OCI-LY1 (cell line): ENCODE measurements around the gene CPSF7.

Experiments used
- H2AFZ ChIP-seq: fragments of 200-600 bp; sonication (generic), shearing (Covaris generic); 2 replicates; pipeline ENCODE4 v1.6.0; 2014; ENCODE audit warnings: antibody characterized with exemption, mild to moderate bottlenecking, low read length
- H3F3A ChIP-seq: fragments of 200-600 bp; sonication (generic), shearing (Covaris generic); 2 replicates; pipeline ENCODE4 v1.6.0; 2014; ENCODE audit warnings: mild to moderate bottlenecking, antibody characterized with exemption, low read length, moderate library complexity; ENCODE audit not compliant: insufficient read depth
- H3K27ac ChIP-seq: fragments of 200-600 bp; sonication (generic); 2 replicates; pipeline ENCODE4 v1.5.1; 2014; ENCODE audit warnings: low read length, mixed run types, mild to moderate bottlenecking, low read depth; ENCODE audit not compliant: poor library complexity, severe bottlenecking
- H3K27me3 ChIP-seq: fragments of 200-600 bp; sonication (generic); 2 replicates; pipeline ENCODE4 v1.6.0; 2014; ENCODE audit warnings: antibody characterized with exemption, mild to moderate bottlenecking, low read length, moderate library complexity; ENCODE audit not compliant: insufficient read depth
- H3K36me3 ChIP-seq: fragments of 200-600 bp; sonication (generic); 2 replicates; pipeline ENCODE4 v1.6.1; 2014; ENCODE audit warnings: mild to moderate bottlenecking, antibody characterized with exemption, low read length, moderate library complexity, mixed read lengths; ENCODE audit not compliant: insufficient read depth
- H3K4me1 ChIP-seq: fragments of 200-600 bp; sonication (generic); 2 replicates; pipeline ENCODE4 v1.5.1; 2014; ENCODE audit warnings: mild to moderate bottlenecking, low read length, moderate library complexity; ENCODE audit not compliant: insufficient read depth, severe bottlenecking
- H3K4me2 ChIP-seq: fragments of 200-600 bp; sonication (generic), shearing (Covaris generic); 2 replicates; pipeline ENCODE4 v1.6.1; 2014; ENCODE audit warnings: low read length
- H3K4me3 ChIP-seq: fragments of 200-600 bp; sonication (generic); 2 replicates; pipeline ENCODE4 v1.5.1; 2014; ENCODE audit warnings: low read length, low read depth, mild to moderate bottlenecking, mixed read lengths; ENCODE audit not compliant: poor library complexity, severe bottlenecking
- H3K79me2 ChIP-seq: fragments of 200-600 bp; shearing (Covaris generic); 2 replicates; pipeline ENCODE4 v1.6.1; 2016; ENCODE audit warnings: mixed run types, low read length, mixed read lengths; ENCODE audit not compliant: insufficient read depth
- H3K9ac ChIP-seq: fragments of 200-600 bp; sonication (generic), shearing (Covaris generic); 2 replicates; pipeline ENCODE4 v1.6.1; 2014; ENCODE audit warnings: mild to moderate bottlenecking, low read length, mixed read lengths
- H3K9me2 ChIP-seq: fragments of 200-600 bp; sonication (generic), shearing (Covaris generic); 2 replicates; pipeline ENCODE4 v1.6.1; 2014; ENCODE audit warnings: low read depth, mild to moderate bottlenecking, low read length, mixed read lengths
- H3K9me3 ChIP-seq: fragments of 200-600 bp; shearing (Covaris generic); 2 replicates; pipeline ENCODE4 v1.6.1; 2014; ENCODE audit warnings: low read length, mixed read lengths
- H4K20me1 ChIP-seq: fragments of 200-600 bp; sonication (generic), shearing (Covaris generic); 2 replicates; pipeline ENCODE4 v1.6.0; 2016; ENCODE audit warnings: mild to moderate bottlenecking, low read length; ENCODE audit not compliant: insufficient read depth
- CTCF ChIP-seq: fragments of 200-600 bp; sonication (generic), shearing (Covaris generic); IDR thresholded peaks from 2 replicates; pipeline ENCODE4 v1.5.1; 2017; ENCODE audit warnings: mild to moderate bottlenecking, antibody characterized with exemption, low read length, moderate library complexity, mixed read lengths
- EZH2 ChIP-seq: fragments of 200-600 bp; sonication (generic), shearing (Covaris generic); IDR thresholded peaks from 2 replicates; pipeline ENCODE4 v1.8.0; 2017; ENCODE audit warnings: borderline replicate concordance, mixed run types, mild to moderate bottlenecking, antibody characterized with exemption, low read length, moderate library complexity, mixed read lengths

CPSF7 gene

DNA sequence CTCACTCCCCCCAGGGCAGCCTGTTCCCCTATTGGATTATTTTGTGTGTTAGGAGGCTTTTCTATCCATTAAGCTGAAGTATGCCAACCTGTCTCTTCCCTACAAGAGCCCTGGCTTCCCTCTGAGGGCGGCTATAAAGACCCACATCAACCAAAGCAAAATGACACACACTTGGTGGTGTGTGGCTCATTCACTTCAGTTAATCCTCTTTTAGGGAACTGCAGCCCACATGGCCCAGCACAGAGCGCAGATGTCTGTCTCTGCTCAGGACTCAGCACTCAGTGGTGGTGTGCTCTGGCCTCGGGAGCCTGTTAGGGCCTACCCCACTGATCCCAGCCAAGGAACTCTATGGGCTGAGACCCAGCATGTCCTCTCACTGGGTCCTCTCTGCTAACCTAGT is 46.6 kb upstream of the CPSF7 start:
- Histone ChIP-seq H2AFZ (no peak overlapping the region), H3K36me3 (no peaks in the 10 kb centered on the region; the same call in 1 of the 2 replicates), H3K79me2 (no peaks in the 10 kb centered on the region), H3K4me2 (no peak overlapping the region), H3K9ac (no peak overlapping the region), H3K4me3 (no peak overlapping the region), H3K27me3 (no peaks in the 10 kb centered on the region), H3K9me2 (no peaks in the 10 kb centered on the region), H3K27ac (no peak overlapping the region), H4K20me1 (no peaks in the 10 kb centered on the region), H3K9me3 (no peaks in the 10 kb centered on the region), H3F3A (no peaks in the 10 kb centered on the region), H3K4me1 (no peaks in the 10 kb centered on the region)
- no peak for TF ChIP-seq CTCF
- TF ChIP-seq EZH2, result no peak

DNA sequence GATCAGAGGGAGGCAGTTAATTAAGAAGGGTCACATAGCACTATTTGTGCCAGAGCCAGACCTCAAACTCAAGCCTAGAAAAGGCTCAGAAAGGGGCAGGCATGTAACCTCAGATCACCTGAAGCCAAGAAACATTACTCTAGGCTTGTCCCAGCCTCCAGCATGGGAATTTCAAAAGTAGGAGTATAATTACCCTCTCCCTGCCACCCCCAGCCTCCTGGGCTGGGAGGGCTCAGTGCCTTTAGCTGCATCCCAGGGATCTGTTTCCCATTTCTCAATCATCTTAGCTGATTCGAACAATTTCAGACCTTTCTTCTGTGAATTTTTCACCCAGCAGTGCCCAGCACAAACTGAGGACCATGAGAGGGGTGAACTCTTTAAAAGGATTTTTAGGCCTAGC is 45.7 kb upstream of the CPSF7 start:
- H3K36me3 ChIP-seq, result no peaks in the 10 kb centered on the region; the same call in 1 of the 2 replicates
- H3K27me3 ChIP-seq, result no peaks in the 10 kb centered on the region
- no peak overlapping the region for H3K4me2 ChIP-seq
- no peak overlapping the region for H2AFZ ChIP-seq
- H3K9me3 ChIP-seq, result no peaks in the 10 kb centered on the region
- H3K27ac ChIP-seq, result no peak overlapping the region
- no peaks in the 10 kb centered on the region for H3K9me2 ChIP-seq
- no peaks in the 10 kb centered on the region for H3K4me1 ChIP-seq
- no peaks in the 10 kb centered on the region for H4K20me1 ChIP-seq
- no peak overlapping the region for H3K9ac ChIP-seq
- no peaks in the 10 kb centered on the region for H3F3A ChIP-seq
- no peak for TF ChIP-seq CTCF
- no peak for TF ChIP-seq EZH2
- H3K79me2 ChIP-seq, result no peaks in the 10 kb centered on the region
- H3K4me3 ChIP-seq, result no peak overlapping the region

DNA sequence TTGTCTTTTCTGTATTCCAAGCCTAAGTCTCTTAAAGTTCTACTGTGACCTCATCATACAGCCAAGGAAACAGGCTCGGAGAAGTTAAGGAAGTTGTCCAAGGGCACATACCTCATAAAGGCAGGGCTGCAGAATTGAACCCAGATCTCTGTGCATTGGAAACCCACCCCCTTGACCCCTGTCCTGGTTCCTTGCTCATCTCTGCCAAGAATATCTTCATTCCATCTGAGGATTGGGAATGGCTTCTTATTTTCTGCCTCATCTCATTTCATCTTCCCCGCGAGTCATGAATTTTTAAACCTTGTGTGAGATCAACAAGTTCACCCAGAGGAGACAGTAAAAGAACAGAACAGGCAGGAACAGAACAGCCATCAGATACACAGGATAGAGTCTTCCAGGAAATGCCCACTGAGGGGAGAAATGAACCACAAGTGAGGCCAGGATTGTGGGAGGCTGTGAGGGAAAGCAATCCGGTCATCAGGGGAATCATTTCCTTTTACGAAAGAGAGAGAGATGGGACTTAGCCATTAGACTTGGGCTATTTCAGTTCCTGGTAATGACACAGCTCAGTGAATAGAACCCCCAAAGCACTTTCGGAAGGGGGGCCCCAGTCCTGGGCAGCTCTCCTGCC is 44.4 kb upstream of the CPSF7 start:
- Histone ChIP-seq H3K4me3 (no peak overlapping the region), H4K20me1 (no peaks in the 10 kb centered on the region), H3K4me2 (no peak overlapping the region), H3K9ac (no peak overlapping the region), H3F3A (no peaks in the 10 kb centered on the region), H3K9me3 (no peaks in the 10 kb centered on the region), H3K79me2 (no peaks in the 10 kb centered on the region), H2AFZ (no peak overlapping the region), H3K4me1 (no peaks in the 10 kb centered on the region), H3K36me3 (no peaks in the 10 kb centered on the region; the same call in 1 of the 2 replicates), H3K9me2 (no peaks in the 10 kb centered on the region), H3K27ac (no peak overlapping the region), H3K27me3 (no peaks in the 10 kb centered on the region)
- TF ChIP-seq EZH2 (no peak), CTCF (no peak)
